Esophagus squamous epithelium (tissue), 4 donors: ENCODE data around the gene SLC7A6OS.

Experiments used
- POLR2A ChIP-seq, 4 donors: fragments of 450-650 bp; IDR thresholded peaks; one replicate each; pipeline ENCODE4 v1.6.1; 2017; ENCODE audit warnings: antibody characterized with exemption in 4 of 4, mild to moderate bottlenecking in 4 of 4, moderate library complexity in 3 of 4
- TF ChIP-seq, protein P1 (sequence below), 6 experiments: fragments of 450-650 bp in 4 of 6; fragments of 200-600 bp in 2 of 6; sonication (generic) in 2 of 6; IDR thresholded peaks; one replicate each; pipeline ENCODE4 v1.5.1; 2016 to 2019; ENCODE audit warnings: antibody characterized with exemption in 6 of 6, mild to moderate bottlenecking in 4 of 6, moderate library complexity in 4 of 6

DNA sequence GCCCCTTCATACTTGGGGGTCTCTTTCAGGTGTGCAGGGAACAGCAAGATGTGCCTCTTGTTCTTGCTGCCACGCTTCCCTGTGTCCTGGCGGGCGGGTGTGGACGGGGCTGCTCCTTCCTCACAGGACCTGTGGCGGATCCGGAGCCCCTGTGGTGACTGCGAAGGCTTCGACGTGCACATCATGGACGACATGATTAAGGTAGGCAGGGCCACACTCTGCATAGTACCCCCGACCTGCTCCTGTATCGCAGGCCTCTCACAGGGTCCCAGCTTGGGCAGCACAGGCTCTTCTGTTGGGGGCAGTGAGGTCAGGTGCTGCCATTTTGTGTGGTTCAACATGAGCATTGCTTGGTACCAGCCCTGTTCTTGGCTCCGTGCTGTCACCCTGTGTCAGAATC is 42.6 kb upstream of the SLC7A6OS start:
- TF ChIP-seq, protein P1, sequence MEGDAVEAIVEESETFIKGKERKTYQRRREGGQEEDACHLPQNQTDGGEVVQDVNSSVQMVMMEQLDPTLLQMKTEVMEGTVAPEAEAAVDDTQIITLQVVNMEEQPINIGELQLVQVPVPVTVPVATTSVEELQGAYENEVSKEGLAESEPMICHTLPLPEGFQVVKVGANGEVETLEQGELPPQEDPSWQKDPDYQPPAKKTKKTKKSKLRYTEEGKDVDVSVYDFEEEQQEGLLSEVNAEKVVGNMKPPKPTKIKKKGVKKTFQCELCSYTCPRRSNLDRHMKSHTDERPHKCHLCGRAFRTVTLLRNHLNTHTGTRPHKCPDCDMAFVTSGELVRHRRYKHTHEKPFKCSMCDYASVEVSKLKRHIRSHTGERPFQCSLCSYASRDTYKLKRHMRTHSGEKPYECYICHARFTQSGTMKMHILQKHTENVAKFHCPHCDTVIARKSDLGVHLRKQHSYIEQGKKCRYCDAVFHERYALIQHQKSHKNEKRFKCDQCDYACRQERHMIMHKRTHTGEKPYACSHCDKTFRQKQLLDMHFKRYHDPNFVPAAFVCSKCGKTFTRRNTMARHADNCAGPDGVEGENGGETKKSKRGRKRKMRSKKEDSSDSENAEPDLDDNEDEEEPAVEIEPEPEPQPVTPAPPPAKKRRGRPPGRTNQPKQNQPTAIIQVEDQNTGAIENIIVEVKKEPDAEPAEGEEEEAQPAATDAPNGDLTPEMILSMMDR (IDR thresholded peaks at IDR 0.05): no peak
- no peak for TF ChIP-seq POLR2A (IDR thresholded peaks at IDR 0.05)
